Sigmoid colon (tissue), 4 donors: ENCODE results near the gene TMEM19.

Source experiments
- CTCF ChIP-seq, 4 experiments: fragments of 450-650 bp in 3 of 4; fragments of 200-600 bp in 1 of 4; IDR thresholded peaks; one replicate each; pipeline ENCODE4 v1.5.1; 2016 to 2019; ENCODE audit warnings: antibody characterized with exemption in 4 of 4, mild to moderate bottlenecking in 3 of 4, moderate library complexity in 2 of 4
- EP300 ChIP-seq, 4 donors: sonication (generic); formaldehyde crosslinking; IDR thresholded peaks; one replicate each; pipeline ENCODE4 v1.6.1; 2017; ENCODE audit warnings: antibody characterized with exemption in 4 of 4
- POLR2A ChIP-seq, 2 donors: fragments of 450-650 bp; IDR thresholded peaks; one replicate each; pipeline ENCODE4 v1.6.1; 2016; ENCODE audit warnings: antibody characterized with exemption in 2 of 2, mild to moderate bottlenecking in 2 of 2, moderate library complexity in 2 of 2
- POLR2AphosphoS5 ChIP-seq, 4 donors: sonication (generic); formaldehyde crosslinking; IDR thresholded peaks; one replicate each; pipeline ENCODE4 v1.6.1; 2017; ENCODE audit warnings: antibody characterized with exemption in 4 of 4

- TF ChIP-seq CTCF (IDR thresholded peaks at IDR 0.05) (no peak), POLR2A (IDR thresholded peaks at IDR 0.05) (no peak), EP300 (IDR thresholded peaks at IDR 0.05) (no peak), POLR2AphosphoS5 (IDR thresholded peaks at IDR 0.05) (no peak)
These were observed 45.1 kb downstream of the TMEM19 start for GRCh38 chr12:71730936-71731335.
